Cardiac muscle cell (in vitro differentiated cells and primary cell): Measurements from ENCODE around the gene SLC6A17. TPM values are rescaled to one million over a fixed set of nuclear protein-coding genes. Genes with fewer than 3 reads are reported as not detected.

Source experiments
- DNase-seq, 2 donors: peaks; one replicate each; pipeline versions ENCODE4 v3.0.0 to v3.0.0-alpha.2; 2010 to 2017; ENCODE audit warnings: low read depth in 1 of 2, low spot score in 1 of 2
- H3K27ac ChIP-seq: fragments of 200-600 bp; sonication (generic); 2 replicates; pipeline ENCODE4 v1.5.1; 2016
- H3K27me3 ChIP-seq: fragments of 200-600 bp; sonication (generic); 2 replicates; pipeline ENCODE4 v1.6.0; 2016; ENCODE audit warnings: control low read depth
- H3K36me3 ChIP-seq: fragments of 200-600 bp; sonication (generic); 2 replicates; pipeline ENCODE4 v1.5.1; 2016; ENCODE audit warnings: control low read depth
- H3K4me1 ChIP-seq: fragments of 200-600 bp; sonication (generic); 2 replicates; pipeline ENCODE4 v1.8.1; 2017; ENCODE audit warnings: low read depth, mild to moderate bottlenecking, mixed run types
- H3K4me3 ChIP-seq: fragments of 200-600 bp; sonication (generic); 2 replicates; pipeline ENCODE4 v1.5.1; 2016; ENCODE audit warnings: mild to moderate bottlenecking
- H3K9me3 ChIP-seq: fragments of 200-600 bp; sonication (generic); 2 replicates; pipeline ENCODE4 v1.5.1; 2017; ENCODE audit warnings: low read depth, mild to moderate bottlenecking, control low read depth
- polyA plus RNA-seq: library from polyadenylated mRNA; unstranded; fragments of >200 nt; fragmentation: Nextera tagmentation; extraction: Ambion mirVana; gene quantifications from 2 replicates; pipeline ENCODE4 v1.2.1, GENCODE V29; 2016
- total RNA-seq: library from RNA; depleted of rRNA; stranded (reverse); fragments of >200 nt; gene quantifications from 2 replicates; pipeline ENCODE4 v1.2.3, GENCODE V29; 2016
- TF ChIP-seq, protein P1 (sequence below): IDR thresholded peaks from 2 replicates; pipeline ENCODE4 v1.5.1; 2012; ENCODE audit warnings: low read depth, mild to moderate bottlenecking, low read length

SLC6A17 gene
- total and polyA plus RNA-seq, 2 experiments from 2014 or later, result 0.06 TPM; not detected in 1

DNA sequence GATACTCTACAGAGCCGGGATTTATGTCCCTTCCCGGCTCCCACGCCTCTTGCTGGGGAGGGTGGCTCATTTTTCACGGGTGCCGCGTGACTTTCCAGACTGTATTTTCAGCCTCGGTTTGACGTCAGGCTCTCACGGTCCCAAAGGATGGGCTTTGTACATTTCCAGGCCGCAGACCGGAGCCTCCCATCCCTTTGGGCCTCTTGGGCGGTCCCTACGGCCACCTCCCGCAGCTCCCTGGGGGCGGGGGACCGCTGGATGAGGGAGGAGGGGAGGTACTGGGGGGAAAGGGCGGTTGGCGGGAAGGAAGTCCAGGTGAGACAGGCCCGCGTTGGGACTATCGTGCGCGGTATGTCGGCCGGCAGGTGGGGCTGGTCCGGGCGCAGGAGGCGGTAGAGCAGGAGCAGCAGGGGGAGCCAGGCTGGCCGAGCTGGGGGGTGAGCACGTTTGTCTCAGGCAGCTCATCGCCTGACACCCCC, 20.1 kb upstream of the SLC6A17 start:
- no peak overlapping the region for H3K27ac ChIP-seq
- H3K4me3 ChIP-seq, result no peak overlapping the region
- TF ChIP-seq, protein P1, sequence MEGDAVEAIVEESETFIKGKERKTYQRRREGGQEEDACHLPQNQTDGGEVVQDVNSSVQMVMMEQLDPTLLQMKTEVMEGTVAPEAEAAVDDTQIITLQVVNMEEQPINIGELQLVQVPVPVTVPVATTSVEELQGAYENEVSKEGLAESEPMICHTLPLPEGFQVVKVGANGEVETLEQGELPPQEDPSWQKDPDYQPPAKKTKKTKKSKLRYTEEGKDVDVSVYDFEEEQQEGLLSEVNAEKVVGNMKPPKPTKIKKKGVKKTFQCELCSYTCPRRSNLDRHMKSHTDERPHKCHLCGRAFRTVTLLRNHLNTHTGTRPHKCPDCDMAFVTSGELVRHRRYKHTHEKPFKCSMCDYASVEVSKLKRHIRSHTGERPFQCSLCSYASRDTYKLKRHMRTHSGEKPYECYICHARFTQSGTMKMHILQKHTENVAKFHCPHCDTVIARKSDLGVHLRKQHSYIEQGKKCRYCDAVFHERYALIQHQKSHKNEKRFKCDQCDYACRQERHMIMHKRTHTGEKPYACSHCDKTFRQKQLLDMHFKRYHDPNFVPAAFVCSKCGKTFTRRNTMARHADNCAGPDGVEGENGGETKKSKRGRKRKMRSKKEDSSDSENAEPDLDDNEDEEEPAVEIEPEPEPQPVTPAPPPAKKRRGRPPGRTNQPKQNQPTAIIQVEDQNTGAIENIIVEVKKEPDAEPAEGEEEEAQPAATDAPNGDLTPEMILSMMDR, result peak; percentile 26
- no peaks in the 10 kb centered on the region for H3K9me3 ChIP-seq
- H3K4me1 ChIP-seq, result no peaks in the 10 kb centered on the region
- H3K27me3 ChIP-seq, result peaks cover 18% of the 10 kb centered on the region
- no peak for DNase-seq
- H3K36me3 ChIP-seq, result no peaks in the 10 kb centered on the region

DNA sequence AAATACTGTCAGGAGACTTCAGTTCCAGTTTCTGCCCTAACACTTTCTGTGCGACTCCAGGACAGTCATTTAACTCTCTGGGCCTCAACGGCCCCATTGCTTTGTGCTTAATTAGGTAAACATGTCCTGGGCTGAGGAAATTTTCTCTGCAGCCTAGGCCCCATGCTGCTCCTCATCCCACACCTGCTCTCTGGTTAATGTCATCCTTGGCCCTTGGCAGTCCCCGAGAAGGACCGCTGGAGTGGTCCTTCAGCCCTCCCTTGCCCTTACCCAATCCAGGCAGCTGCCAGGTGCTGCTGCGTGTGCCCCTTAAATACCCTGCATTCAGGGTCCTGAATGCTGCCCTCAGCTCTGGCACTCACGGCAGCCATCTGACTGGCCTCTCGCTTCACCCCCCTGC, 19.3 kb upstream of the SLC6A17 start:
- Histone ChIP-seq H3K36me3 (no peaks in the 10 kb centered on the region), H3K27me3 (peaks cover 18% of the 10 kb centered on the region), H3K9me3 (no peaks in the 10 kb centered on the region), H3K4me3 (no peak overlapping the region), H3K27ac (no peak overlapping the region), H3K4me1 (peaks cover 5% of the 10 kb centered on the region)
- TF ChIP-seq, protein P1, result no peak
- no peak for DNase-seq

DNA sequence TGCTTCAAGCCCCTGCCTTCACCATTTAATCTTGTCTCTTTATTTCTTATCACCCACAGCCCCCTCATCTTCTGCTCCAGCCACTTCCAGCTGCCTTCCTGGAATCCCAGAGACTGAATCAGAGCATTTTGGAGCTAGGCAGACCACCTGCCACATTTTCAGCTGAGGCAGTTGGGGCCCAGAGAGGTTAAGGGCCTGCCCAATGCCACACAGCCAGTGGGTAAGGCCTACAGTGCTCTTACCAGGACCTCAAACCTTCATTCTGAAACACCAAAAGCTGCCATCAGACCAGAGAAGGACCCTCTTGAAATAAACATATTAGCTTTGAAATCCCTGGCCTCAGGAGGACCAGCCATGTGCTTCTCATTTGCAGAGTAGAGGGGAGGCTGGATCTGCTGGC, 17.6 kb upstream of the SLC6A17 start:
- peaks cover 18% of the 10 kb centered on the region for H3K27me3 ChIP-seq
- no peak overlapping the region for H3K27ac ChIP-seq
- TF ChIP-seq, protein P1, result no peak
- DNase-seq, result no peak
- peaks cover 22% of the 10 kb centered on the region for H3K4me1 ChIP-seq
- no peaks in the 10 kb centered on the region for H3K9me3 ChIP-seq
- no peak overlapping the region for H3K4me3 ChIP-seq
- H3K36me3 ChIP-seq, result no peaks in the 10 kb centered on the region

DNA sequence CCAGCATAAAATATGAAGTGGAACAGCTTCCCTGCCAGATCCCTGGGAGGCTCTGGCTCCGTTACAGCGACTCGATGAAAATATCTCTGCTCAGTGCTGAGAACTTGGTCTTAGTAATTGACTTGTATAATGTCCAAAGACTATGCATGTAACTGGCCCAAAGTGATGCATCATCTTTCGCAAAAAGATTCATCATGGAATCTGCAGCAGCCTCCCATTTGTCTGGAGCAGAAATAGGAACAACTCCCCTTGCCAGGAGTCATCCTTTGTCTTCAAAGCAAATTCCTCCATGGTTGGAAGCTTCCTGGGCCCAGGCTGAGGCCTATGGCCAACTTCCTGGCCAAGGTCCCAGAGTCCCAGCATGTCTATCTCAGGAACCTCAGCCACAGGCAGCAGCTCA, 16.9 kb upstream of the SLC6A17 start:
- no peak overlapping the region for H3K4me3 ChIP-seq
- H3K27ac ChIP-seq, result no peak overlapping the region
- TF ChIP-seq, protein P1, result no peak
- peaks cover 18% of the 10 kb centered on the region for H3K27me3 ChIP-seq
- peaks cover 23% of the 10 kb centered on the region for H3K4me1 ChIP-seq
- no peak for DNase-seq
- H3K9me3 ChIP-seq, result no peaks in the 10 kb centered on the region
- no peaks in the 10 kb centered on the region for H3K36me3 ChIP-seq

DNA sequence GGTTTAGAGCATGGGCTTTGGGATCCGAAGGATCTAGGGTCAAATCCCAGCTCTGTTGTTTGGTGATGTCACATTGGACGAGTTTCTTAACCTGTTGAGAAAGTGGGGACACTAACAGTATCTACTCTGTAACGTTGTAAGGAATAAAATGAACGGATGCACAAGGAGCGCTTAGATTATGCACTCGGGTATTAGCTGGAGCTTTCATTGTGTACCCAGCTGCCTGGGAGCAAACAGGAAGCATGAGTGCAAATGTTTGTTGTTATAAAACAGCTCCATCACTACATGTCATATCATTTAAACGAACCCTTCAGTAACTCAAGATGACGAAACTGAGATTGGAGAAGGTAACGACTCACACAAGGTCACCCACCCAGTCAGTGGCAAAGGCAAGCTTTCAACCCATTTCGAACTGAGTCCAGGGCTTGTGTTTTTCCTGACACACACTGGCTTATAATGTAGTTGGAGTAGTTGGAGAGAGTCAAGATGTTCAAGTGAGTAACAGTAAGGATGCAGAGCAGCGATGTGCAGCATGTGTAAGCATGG, 16.2 kb upstream of the SLC6A17 start:
- DNase-seq, result no peak
- Histone ChIP-seq H3K4me3 (no peak overlapping the region), H3K36me3 (no peaks in the 10 kb centered on the region), H3K27me3 (peaks cover 17% of the 10 kb centered on the region), H3K4me1 (peaks cover 23% of the 10 kb centered on the region), H3K9me3 (no peaks in the 10 kb centered on the region), H3K27ac (no peak overlapping the region)
- TF ChIP-seq, protein P1, result no peak
